ENCODE results near the gene ANO9.

The ANO9 gene

GRCh38 chr11:394858-395655 lies 46.8 kb downstream of the ANO9 start:
- DNase-seq: no peak
- no peak overlapping the region for H3K27ac ChIP-seq (ENCODE audit: low read length)
- H3K36me3 ChIP-seq (replicated peaks; ENCODE audit: insufficient read depth, low read length): no peaks in the 10 kb centered on the region
- no peak overlapping the region for H3K4me3 ChIP-seq (ENCODE audit: low read length)
- H3K4me1 ChIP-seq (ENCODE audit: low read length): no peaks in the 10 kb centered on the region
- H3K9me3 ChIP-seq (replicated peaks; ENCODE audit: insufficient read depth, low read length): no peaks in the 10 kb centered on the region
- H3K79me2 ChIP-seq (ENCODE audit: low read length): no peaks in the 10 kb centered on the region
- H4K20me1 ChIP-seq (ENCODE audit: insufficient read depth, low read length): no peaks in the 10 kb centered on the region
- peaks cover 53% of the 10 kb centered on the region for H3K27me3 ChIP-seq (replicated peaks; ENCODE audit: insufficient read depth, low read length)
- H2AFZ ChIP-seq (ENCODE audit: low read length): no peak overlapping the region
- no peak overlapping the region for H3K4me2 ChIP-seq (ENCODE audit: low read depth, low read length)
- TF ChIP-seq EZH2 (optimal IDR thresholded peaks at IDR 0.05; ENCODE audit: low read depth, low read length) (no peak), EZH2phosphoT487 (IDR thresholded peaks at IDR 0.05; ENCODE audit: low read length) (no peak), CTCF (IDR thresholded peaks at IDR 0.05; ENCODE audit: low read length) (no peak)
- no peak overlapping the region for H3K9ac ChIP-seq (ENCODE audit: low read length)
- H3F3A ChIP-seq (ENCODE audit: insufficient read depth, low read length): no peaks in the 10 kb centered on the region
- H3K9me2 ChIP-seq (replicated peaks; ENCODE audit: insufficient read depth, low read length): no peaks in the 10 kb centered on the region

- H3K9me2 ChIP-seq (replicated peaks; ENCODE audit: insufficient read depth, low read length): no peaks in the 10 kb centered on the region
- no peak for DNase-seq
- no peaks in the 10 kb centered on the region for H3K4me1 ChIP-seq (ENCODE audit: low read length)
- no peak within 1 kb of the TSS for H3K27ac ChIP-seq (ENCODE audit: low read length)
- peaks cover 57% of the 10 kb centered on the region for H3K27me3 ChIP-seq (replicated peaks; ENCODE audit: insufficient read depth, low read length)
- H3K79me2 ChIP-seq (ENCODE audit: low read length): no peaks in the 10 kb centered on the region
- no peaks in the 10 kb centered on the region for H3F3A ChIP-seq (ENCODE audit: insufficient read depth, low read length)
- no peak within 1 kb of the TSS for H3K4me3 ChIP-seq (ENCODE audit: low read length)
- no peak within 1 kb of the TSS for H3K4me2 ChIP-seq (ENCODE audit: low read depth, low read length)
- H3K9me3 ChIP-seq (replicated peaks; ENCODE audit: insufficient read depth, low read length): no peaks in the 10 kb centered on the region
- H4K20me1 ChIP-seq (ENCODE audit: insufficient read depth, low read length): no peaks in the 10 kb centered on the region
- H2AFZ ChIP-seq (ENCODE audit: low read length): no peak within 1 kb of the TSS
- no peak for TF ChIP-seq CTCF (IDR thresholded peaks at IDR 0.05; ENCODE audit: low read length)
- H3K9ac ChIP-seq (ENCODE audit: low read length): no peak within 1 kb of the TSS
- no peaks in the 10 kb centered on the region for H3K36me3 ChIP-seq (replicated peaks; ENCODE audit: insufficient read depth, low read length)
Observed at GRCh38 chr11:394034-394857, 47.6 kb downstream of the ANO9 start, which contains the start of gene PKP3. TSS of gene PKP3 (plus strand) at chr11:394209. CDS start at chr11:394293, 84 bp downstream.

GRCh38 chr11:393219-394033 lies 48.4 kb downstream of the ANO9 start:
- Histone ChIP-seq H3K4me2 (ENCODE audit: low read depth, low read length) (no peak overlapping the region), H3K36me3 (replicated peaks; ENCODE audit: insufficient read depth, low read length) (no peaks in the 10 kb centered on the region), H3K4me3 (ENCODE audit: low read length) (no peak overlapping the region)

More at GRCh38 chr11:393219-394033, 48.4 kb downstream of the ANO9 start:
- no peaks in the 10 kb centered on the region for H4K20me1 ChIP-seq (ENCODE audit: insufficient read depth, low read length)
- H3K79me2 ChIP-seq (ENCODE audit: low read length): no peaks in the 10 kb centered on the region
- H3K9ac ChIP-seq (ENCODE audit: low read length): no peak overlapping the region
- TF ChIP-seq EZH2phosphoT487 (IDR thresholded peaks at IDR 0.05; ENCODE audit: low read length): no peak
- TF ChIP-seq CTCF (IDR thresholded peaks at IDR 0.05; ENCODE audit: low read length): no peak
- TF ChIP-seq EZH2 (optimal IDR thresholded peaks at IDR 0.05; ENCODE audit: low read depth, low read length): no peak
- no peaks in the 10 kb centered on the region for H3K9me3 ChIP-seq (replicated peaks; ENCODE audit: insufficient read depth, low read length)
- no peak for DNase-seq
- H3K27me3 ChIP-seq (replicated peaks; ENCODE audit: insufficient read depth, low read length): peaks cover 63% of the 10 kb centered on the region
- H3K4me1 ChIP-seq (ENCODE audit: low read length): no peaks in the 10 kb centered on the region
- no peaks in the 10 kb centered on the region for H3K9me2 ChIP-seq (replicated peaks; ENCODE audit: insufficient read depth, low read length)
- no peak overlapping the region for H3K27ac ChIP-seq (ENCODE audit: low read length)
- H2AFZ ChIP-seq (ENCODE audit: low read length): no peak overlapping the region
- no peaks in the 10 kb centered on the region for H3F3A ChIP-seq (ENCODE audit: insufficient read depth, low read length)
